ENCODE results near the gene MACF1.

The MACF1 gene

DNA sequence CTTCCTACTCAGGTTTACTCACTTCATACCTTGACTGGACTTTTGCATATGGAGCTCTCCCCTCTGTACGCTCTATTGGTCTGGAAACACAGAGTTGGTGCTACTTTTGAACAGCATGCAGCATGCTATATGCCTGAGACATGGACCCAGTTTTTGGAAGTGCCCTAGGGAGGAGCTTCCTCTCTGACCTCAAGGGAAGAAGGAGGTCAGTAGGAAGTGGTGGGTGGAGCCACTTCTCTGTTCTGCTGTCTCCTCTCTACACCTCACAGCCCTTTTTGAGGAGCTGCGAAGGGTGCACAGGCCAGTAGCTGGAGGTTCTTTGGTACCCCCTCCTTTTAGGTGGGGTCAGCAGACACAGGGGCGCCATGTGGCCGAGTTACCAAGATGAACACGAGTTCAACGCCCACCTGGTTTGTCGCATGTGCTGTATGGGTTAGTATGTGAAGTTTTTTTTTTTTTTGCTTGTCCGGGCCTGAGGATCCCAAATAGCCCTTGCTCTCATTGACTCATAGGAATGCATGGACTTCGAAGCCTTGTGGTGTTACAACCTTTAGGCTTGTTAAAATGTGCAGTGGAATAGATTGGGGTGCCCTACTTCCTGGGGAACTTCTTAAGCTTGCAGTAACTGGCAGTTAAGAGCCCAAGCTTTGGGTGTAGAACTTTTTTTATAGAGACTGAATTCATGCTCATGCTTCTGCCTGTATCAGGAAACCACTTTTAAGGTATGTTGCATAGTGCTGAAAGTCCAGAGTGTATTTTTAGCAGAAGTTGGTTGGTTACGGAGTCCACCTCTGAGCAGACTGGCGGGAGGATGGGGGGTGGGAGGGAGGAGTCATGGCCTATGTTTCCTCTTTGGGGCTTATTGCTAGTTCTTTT lies 10.7 kb downstream of the MACF1 start:
- DNase-seq = no peak

DNA sequence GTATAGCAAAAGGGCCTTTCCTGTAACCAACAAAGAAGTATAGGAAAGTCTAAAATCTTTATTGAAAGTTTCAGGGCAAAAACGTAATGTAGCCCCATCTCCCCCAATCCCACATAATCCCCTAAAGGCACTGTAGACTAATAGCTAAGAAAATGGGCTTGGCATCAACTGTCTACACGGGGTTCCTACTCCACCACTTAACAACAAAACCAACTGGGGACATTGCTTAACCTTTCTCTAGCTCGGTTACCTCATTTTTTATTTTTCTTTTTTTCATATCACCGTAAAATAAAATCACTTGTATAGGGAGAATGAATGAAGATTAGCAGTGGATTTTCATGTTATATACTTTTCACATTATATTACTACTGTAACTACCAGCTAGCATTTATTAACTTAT lies 12.3 kb downstream of the MACF1 start:
- DNase-seq = no peak

DNA sequence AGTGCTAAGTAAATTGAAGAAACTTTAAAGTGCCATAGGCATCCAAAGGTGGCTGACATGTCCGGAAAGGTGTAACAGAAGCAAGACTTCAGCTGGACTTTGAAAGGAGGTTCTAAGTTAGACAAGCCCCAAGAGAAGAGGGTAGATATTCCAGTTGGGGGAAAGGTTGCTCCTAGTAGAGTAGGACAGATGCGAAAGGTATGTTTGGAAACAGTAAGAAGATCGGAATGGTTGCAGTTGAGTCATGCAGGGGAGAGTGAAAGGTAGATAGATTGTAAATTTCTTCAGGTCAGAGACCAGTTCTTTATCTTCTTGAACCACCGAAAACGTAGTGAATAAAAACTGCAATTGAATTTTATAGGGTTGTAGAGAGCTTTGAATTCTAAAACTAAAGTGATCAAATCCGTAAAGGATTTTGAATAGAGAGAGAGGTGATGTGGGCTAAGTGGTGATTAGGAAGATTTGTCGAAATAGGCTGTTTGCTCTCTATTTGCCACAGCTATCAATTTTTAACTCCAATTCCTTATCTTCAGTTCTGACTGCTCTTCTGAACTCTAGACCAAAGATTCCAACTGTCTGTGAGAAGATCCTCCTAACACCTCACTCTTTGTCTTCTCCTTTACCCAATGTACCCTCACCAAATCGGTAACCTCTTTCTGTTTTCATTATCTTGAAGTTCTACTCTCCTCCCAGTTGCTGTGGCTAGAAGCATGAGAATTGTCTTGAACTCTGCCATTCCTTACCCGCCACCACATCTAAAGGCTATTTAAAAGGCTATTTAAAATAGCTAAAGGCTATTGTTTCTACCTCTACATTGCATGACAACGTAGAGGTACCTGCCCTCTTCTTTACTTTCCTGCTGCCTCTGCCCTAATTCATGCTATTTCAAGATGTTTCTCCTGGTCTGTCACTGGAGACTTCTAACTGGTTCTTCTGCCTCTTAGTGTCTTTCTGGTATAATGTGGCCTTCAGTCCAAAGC lies 16.7 kb downstream of the MACF1 start:
- DNase-seq = no peak

DNA sequence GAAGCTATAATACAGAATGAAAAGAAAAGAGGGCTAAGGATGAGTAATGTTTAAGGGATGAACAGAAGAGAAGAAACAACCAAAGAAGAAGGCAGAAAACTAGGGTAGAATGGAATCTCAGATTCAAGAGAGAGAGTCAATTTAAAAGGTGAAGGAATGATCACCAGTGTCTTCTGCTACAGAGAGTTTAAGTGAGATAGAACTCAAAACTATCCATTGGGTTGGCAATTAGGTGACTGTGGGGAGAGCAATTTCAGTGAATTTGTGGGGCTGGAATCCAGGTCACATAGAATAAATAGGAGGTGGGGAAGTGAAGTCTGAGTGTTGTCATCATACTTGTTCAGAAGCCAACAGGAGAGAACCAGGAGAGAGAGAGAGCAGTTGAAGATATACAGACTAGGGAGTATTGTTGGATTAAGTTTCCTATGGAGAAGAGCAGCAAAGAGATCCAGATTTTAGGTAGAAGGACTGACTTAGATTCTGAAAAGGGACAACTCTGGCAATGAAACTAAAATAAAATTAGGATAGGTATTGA lies 19.9 kb downstream of the MACF1 start:
- DNase-seq = no peak

DNA sequence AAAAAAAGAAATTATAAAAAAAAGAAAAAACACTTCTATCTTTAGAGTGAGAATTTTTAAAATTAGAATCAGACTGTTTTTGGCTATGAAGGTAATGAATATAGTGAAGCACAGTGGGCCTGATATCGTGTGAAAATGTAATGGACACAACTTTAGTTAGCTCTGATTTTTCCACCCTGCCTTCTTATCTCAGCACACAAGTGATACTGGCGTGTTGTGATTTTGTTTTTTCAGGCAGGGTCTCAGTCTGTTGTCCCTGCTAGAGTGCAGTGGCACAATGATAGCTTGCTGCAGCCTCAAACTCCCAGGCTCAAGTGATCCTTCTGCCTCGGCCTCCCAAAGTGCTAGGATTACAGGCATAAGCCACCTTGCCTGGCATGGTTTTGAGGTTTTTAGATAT lies 22.3 kb downstream of the MACF1 start:
- no peak for DNase-seq

DNA sequence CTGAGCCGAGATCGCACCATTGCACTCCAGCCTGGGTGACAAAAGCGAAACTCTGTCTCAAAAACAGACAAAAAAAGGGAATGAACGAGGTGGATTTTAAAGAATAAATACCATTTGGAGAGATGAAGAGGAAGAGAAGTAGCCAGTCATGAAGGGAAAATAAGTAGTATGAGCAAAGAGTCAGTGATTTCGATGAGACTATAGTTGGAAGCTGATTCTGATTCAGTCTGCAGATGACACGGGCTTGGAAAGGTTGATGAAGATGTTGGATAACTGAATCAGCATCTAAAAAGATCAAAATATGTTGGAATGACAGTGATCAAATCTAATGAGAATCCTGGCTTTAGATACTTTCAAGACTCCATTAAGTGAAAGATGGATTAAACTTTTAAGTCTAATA lies 23.8 kb downstream of the MACF1 start:
- DNase-seq = no peak

DNA sequence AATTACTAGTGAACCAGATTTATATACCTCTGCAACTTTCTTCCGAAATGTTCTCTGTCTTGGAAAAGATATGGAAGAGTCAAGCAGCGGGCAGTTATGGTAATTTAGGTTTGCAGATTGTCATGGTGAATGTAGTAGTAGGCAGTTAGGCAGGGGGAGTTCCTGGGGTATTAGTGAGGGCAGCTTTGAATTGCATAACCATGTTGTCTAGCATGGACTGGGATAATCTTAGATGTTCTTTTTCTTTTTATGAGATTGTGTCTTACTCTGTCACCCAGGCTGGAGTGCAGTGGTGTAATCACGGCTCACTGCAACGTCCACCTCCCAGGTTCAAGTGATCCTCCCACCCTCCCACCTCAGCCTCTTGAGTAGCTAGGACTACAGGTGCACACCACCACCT lies 25.0 kb downstream of the MACF1 start:
- DNase-seq = no peak

DNA sequence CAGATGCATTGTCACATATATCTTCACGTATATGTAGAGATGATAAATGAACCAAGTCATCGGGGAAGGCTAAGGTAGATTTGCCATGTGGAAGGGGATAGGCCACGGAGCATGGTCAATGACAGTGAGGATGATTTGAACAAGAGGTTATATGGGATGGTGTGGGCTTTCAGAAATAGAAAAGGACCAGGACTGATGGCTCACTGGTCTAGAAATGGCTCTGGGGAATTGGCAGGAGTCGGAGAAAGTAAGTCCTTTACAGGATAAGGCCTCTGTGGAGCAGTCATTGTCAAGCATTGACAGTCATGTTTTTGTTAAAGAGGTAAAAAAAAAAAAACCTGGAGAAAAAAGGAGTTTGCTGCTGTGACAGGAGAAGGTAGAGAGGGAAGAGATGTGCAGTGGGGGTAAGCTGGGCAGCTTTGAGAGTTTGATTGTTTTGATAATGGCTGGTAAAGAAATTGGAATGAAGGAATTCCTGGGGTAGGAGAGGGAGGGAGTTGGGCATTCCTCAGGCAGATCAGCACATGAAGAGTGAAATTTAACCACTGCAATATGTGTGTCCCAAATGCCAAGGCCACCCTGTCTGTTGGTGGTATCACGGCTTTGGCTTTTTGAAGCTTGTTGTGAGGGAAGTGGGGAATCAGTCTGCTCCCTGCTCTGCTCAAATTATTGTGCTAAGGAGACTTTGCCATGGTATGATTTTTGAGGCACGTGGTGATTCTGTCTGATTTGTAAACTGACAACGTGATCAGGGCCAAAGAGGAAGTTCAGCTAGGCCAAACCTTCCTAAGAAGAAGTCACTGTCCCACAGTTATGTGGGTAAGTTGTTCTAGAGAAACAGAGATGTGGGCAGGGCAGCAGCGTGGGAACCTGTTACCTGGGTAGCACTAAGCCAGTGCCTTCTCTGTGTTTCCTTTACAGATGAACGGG lies 26.0 kb downstream of the MACF1 start:
- no peak for DNase-seq

DNA sequence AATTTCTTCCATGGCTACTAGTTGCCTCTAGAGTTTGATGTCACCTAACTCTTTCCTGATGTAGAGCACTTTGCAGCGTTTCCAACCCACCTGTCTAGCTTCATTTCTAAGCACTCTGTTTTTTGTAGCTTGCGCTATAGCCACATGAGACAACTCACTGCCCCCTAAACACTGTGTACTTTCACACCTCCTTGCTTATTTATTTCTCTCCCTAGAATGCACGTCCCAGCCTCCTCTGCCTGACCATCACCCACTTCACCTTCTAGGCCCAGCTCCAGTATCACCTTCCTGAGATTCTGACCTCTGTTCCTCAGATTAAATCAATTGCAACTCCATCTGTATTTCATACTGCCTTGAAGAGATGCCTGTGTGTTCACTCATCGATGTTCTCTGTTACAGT lies 32.5 kb downstream of the MACF1 start:
- no peak for DNase-seq

DNA sequence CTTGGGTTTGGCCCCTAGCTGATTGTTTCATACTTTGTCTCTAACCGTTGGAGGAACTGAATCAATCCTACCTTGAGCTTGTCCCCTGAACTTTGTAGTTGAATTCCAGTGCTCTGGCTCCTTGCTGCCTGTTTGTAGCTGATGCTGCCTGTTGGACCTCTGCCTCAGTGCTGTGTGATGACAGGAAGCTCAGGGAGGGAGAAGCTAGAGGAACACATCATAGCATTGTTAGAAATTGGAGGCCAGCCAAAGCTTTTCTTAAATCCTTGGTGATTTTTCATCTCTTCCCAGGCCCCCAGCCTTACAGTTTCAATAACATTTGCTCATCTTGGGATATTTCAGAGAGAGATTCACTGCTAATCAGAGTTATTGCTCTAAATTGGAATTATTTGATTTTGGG lies 34.0 kb downstream of the MACF1 start:
- no peak for DNase-seq

DNA sequence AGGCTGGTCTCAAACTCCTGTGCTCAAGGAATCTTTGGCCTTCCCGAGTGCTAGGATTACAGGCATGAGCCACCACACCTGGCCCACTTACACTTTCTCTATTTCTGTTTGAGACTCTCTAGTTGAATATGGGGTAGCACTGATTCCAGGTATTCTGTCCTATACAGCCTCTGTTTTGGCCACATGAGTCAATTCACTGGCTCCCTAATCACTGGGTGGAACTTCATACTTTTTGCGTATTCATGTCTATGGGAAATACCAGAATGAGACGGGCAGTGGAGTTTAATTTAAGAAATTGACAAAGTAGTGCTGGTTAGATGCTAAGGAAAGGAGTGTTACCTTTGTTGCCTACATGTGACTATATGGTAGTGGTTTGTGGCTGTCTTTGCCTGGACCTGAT lies 35.5 kb downstream of the MACF1 start:
- no peak for DNase-seq

DNA sequence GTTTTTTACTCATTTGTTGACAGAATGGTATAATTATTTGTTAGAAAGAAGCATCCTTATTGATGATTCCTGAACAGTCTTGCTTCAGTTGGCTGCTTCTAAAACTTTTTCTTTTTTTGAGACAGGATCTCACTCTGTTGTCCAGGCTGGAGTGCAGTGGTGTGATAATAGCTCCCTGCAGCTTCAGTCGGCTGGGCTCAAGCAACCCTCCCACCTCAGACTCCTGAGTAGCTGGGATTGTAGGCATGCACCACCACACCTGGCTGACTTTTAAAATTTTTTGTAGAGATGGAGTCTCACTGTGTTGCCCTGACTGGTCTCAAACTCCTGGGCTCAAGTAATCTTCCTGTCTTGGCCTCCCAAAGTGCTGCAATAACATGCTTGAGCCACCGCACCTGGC lies 38.8 kb downstream of the MACF1 start:
- DNase-seq = no peak

DNA sequence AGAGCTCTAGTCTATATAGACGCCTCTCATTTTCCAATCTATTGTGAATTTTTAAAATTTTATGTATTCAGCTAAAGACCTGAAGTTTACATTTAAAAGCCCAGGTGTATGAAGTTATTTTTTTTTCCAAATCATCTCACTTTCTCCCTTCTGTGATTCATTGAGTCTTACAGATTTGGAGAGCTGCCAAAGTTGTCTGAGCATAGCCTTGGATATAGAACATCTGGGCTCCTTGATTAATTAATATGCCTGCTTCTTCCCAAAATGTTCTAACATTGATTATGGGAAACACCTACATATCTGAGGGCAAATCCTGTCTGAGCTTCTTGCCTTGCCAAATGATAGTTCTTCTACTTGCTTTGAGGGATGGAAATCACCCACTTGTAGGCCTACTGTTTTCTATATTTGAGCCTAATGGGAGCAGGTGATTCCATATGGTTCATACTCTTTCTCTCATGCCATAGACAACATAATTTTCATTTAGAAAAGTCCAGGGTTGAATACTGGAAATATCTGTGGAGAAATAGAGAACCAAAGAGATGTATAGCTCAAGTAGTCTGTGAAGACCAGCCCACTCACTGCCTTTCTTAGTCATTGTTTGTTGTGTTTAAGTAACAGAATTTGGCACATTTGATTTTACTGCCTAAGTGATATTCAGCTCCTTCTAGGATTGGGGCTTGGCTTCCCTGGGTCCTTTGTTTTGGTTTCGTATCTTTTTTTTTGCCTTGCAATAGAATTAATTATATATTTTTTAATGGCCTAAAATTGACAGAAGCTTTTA lies 46.2 kb downstream of the MACF1 start:
- DNase-seq = no peak

DNA sequence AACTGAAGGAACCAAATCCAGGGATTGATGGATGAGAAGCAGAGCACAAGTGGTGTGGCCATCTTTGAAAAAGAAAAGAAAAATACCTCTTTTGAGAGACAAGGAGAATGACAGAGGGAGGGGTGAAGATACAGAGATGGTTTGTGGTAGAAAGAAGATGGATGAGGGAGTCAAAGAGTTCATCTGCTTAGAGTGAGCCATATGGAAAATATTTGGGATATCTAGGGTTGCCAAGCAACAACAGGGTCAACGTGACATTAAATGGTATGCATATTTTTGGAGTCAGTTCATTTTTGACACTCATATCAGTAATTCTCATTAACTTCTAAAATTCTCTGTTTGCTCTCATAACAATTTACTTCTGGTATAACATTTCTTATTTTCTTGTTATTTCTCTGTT lies 50.7 kb downstream of the MACF1 start:
- no peak for DNase-seq

DNA sequence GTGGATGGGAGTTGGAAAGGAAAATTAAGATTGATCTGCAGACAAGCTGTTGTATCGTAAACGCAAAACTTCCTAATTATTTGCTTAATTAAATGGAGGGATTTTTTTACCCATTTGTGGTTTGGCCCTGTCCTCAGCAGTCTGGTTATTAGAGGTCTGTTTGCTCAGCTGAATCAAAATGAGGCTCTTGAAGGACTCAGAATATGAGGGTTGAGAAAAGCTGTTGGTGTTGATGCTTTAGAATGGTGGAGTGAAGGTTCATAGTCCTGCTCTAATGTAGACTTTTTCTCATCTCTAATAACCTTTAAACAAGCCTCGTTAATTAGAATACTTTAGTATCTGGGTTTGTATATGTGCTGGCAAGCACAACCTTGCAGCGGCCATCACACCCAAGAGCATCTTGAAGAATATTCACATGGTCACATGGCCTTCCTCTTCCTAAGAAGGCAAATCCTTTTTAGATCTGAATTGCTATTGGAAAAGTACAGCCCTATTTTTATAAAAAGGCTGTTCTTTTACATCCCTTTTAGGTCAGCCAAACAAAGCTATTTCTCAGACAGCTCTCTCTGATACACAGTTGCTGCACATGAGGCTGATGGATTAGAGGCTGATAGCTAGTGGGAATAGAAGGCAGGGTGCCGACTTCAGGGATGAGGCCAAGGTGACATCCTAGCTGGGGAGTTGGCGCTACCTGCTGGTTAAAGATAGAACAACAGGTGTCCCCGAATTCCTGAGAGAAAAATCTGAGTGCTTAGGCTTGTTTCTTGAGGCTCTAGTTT lies 53.8 kb downstream of the MACF1 start:
- peak; percentile 36 for DNase-seq

DNA sequence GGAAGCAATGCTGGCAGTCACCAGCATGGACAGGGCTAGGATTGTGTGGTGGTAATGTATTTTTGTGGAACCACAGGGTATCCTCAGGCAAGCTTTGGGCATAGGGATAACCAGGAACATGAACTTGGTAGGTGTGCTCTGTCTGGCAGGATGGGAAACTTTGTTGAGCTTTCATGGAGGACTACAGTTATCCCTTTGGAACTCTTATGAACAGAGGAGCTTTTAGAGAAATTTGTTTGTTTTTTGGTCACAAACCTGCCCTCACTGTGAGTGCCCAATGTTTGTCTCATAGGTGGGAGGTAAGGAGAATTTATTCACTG lies 54.4 kb downstream of the MACF1 start:
- DNase-seq = no peak

DNA sequence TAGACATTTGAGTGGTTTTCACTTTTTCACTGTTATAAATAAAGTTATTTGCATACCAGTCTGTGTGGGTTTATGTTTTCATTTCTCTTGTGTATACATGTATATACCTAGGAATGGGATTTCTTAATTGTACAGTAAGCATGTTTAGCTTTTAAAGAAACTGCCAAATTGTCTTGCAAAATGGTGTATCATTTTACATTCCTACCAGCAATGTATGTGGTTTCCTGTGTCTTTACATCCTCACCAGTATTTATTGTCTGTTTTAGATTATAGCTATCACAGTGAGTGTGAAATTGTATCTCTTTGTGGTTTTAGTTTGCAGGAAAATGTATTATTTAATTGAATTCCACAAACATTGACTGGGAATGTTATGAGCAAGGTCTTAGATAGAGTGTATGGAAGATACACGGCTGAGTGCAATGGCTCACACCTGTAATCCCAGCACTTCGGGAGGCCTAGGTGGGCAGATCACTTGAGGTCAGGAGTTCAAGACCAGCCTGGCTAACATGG lies 57.3 kb downstream of the MACF1 start:
- no peak for DNase-seq

DNA sequence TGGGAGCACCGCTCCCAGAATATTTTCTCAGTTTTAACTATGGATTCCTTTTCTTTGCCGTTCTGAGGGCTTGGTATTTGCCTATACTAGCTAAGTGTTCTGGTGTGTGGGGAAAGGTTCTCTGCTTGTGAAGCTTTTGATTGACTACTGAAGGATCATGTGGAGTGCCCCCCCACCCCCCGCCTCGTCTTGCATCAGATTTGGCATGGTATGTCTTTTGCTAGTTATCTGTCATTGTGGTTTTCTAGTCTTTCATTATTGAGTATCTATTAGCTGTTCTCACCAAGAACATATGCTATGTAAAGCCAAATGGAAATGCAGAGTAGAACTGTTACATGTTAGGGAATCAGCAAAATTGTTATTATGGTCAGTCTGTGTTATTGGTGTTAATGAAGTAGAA lies 58.3 kb downstream of the MACF1 start:
- DNase-seq = no peak

DNA sequence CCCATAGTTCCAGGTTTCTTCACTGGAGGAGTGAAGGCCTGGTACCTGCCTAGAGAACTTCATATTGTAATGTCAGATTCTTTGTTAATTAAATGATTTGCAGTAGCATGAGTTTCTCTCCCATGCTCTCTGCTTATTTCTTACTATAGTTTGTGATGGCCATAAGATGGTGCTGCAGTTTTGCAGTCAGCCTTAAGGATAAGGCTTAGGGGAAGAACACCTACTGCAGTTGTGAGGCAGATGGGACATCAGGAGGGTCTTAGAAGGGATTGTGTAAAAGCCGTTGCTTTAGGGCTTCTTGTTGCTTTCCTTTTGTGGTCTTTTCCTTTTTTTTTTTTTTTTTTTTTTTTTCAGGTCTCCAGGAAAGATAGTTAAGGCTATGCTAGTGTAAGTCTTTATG lies 61.8 kb downstream of the MACF1 start:
- no peak for DNase-seq

DNA sequence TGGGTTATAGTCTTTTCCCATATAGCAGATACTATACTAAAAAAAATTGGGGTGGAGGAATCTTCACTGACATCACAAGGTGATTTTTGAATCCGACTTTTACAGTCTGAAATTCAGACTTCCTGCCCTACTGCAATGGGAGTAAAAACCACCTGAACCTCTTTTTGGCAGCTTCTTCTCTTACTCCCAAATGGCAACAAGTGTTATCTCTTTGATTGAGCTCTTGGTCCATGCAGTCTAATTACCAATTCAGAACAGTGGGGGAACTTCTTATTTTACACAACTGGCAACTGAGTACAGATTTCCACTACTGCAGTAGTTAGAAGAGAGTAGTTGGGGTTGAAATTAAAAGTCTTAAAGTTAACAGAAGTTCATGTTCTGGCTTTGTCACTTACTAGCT lies 62.3 kb downstream of the MACF1 start:
- DNase-seq = no peak

DNA sequence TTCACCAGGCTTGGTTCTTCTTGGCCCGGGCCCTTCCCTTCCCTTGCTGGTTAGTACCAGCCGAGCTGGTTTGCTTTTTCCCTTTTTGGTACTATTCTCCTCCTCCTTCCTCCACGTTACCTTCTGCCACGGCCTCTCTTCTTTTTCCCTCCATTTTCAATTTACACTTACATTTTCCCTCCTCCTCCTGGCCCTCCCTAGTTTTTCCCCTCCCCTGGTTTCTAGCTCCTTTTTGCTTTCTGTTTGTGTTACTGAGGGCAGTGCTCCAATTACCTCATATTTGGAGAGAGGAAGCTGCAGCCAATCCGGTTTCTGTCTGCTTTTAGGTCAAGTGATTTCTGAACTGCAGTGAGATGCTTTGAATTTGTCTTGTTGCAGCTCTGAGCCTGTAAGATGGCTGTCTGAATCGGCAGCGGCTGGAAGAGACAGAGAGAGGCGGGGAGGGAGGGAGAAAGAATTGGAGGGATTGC lies 63.7 kb downstream of the MACF1 start:
- peak; percentile 44 for DNase-seq
